GM19452 (cell line): Measurements from ENCODE around the gene CASS4.

Source experiments
- ATAC-seq: cut with Tn5 transposase; IDR thresholded peaks from one replicate; pipeline ENCODE4 v1.9.1; 2021; ENCODE audit not compliant: unreplicated experiment

CASS4 gene

DNA sequence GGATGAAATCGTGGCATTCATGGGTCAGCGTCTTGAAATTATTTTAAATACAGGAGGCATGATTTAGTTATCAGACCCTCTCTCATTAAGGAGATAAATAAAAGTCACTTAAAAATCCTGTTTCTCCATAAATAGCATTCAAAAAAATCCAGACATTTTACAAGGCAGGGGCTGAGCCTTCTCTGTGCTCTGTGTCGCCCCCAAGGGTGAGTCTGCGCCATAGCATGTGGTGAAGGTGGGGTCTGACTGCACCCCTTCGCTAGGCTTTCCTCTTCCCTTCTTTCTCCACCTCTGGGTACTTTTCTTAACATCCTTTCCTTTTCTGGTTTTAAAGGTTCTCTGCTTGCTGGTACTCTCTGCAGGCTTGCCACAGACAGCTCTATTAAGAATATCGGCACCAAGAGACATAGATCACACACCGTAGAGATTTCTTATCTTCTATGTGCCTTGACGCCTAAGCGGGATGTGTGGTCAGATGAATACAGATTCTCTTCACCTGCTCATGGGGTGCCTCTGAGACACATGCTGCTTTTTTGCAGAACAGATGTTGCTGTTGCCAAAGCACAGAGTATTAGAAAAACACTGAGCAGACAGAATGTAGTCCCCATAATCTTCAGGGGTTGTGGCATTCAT lies 92.4 kb downstream of the CASS4 start:
- ATAC-seq: no peak

DNA sequence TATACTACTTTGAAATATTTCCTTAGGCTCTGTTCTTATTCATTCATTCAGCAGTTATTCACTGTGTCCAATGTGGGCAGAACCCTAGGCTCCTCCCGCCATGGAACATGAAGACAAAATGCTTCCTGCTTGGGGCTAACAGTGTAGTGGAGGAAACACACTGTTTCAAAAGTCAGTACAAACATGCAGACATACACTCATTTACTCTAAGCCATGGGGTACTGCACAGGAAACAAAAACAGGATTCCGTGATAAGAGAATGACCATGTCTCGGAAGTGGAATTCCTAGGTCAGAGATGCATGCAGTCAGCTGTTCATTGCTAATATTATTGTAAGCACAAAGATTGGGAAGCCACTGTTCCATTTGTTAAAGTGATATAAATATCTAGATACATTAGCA lies 94.0 kb downstream of the CASS4 start:
- ATAC-seq: no peak
